ENCODE data around the gene ROMO1. TPM values are rescaled to one million over a fixed set of nuclear protein-coding genes. Genes with fewer than 3 reads are reported as not detected.
"Not testable (repeated sequence)": the region's sequence is repeated elsewhere in the genome, so short reads cannot be mapped to it uniquely, and the experiment has no call there.

The ROMO1 gene
- total RNA-seq, 3 donors from 2014 or later (not counting 1 experiment from before 2014, with no cell fraction given) = 38.3 to 49.7 (median 40.5) TPM

- H3K27me3 Mint-ChIP-seq (ENCODE audit: low read depth in 2 of 2) = no peaks in the 10 kb centered on the region
- Histone ChIP-seq H3K4me3 (ENCODE audit: low read length) (no peak overlapping the region), H3K36me3 (ENCODE audit: control insufficient read depth, insufficient read depth, low read length) (peaks cover 56% of the 10 kb centered on the region), H3K9me3 (ENCODE audit: control insufficient read depth, insufficient read depth, low read length) (no peaks in the 10 kb centered on the region), H3K4me1 (ENCODE audit: control insufficient read depth, insufficient read depth, low read length) (peaks cover 12% of the 10 kb centered on the region), H3K27ac (ENCODE audit: low read length) (no peak overlapping the region), H3K27me3 (ENCODE audit: control insufficient read depth, insufficient read depth, low read length) (no peaks in the 10 kb centered on the region)
- 90% methylated on average over 10 of the region's 12 CpGs for WGBS (ENCODE audit: insufficient coverage)
- TF ChIP-seq, protein P1, sequence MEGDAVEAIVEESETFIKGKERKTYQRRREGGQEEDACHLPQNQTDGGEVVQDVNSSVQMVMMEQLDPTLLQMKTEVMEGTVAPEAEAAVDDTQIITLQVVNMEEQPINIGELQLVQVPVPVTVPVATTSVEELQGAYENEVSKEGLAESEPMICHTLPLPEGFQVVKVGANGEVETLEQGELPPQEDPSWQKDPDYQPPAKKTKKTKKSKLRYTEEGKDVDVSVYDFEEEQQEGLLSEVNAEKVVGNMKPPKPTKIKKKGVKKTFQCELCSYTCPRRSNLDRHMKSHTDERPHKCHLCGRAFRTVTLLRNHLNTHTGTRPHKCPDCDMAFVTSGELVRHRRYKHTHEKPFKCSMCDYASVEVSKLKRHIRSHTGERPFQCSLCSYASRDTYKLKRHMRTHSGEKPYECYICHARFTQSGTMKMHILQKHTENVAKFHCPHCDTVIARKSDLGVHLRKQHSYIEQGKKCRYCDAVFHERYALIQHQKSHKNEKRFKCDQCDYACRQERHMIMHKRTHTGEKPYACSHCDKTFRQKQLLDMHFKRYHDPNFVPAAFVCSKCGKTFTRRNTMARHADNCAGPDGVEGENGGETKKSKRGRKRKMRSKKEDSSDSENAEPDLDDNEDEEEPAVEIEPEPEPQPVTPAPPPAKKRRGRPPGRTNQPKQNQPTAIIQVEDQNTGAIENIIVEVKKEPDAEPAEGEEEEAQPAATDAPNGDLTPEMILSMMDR (IDR thresholded peaks at IDR 0.05) = no peak
- intact Hi-C loops (cut with micrococcal nuclease) = loop anchor here (10.0 kb wide), 2 partner anchors 183 to 237 kb away; no protein-coding TSS in a partner anchor
- no peaks in the 10 kb centered on the region for H3K9me3 Mint-ChIP-seq
- DNase-seq (no peak), ATAC-seq (no peak)
- H3K4me1 Mint-ChIP-seq = peaks cover 48 to 49% of the 10 kb centered on the region in 2 donors
- peaks cover 21% of the 10 kb centered on the region for H3K36me3 Mint-ChIP-seq
- H3K27ac Mint-ChIP-seq = peak overlapping the region; percentile 74 to 96
- H3K4me3 Mint-ChIP-seq = peak overlapping the region; percentile 42
Measured at GRCh38 chr20:35702051-35702823, 3.0 kb downstream of the ROMO1 start.

- Histone ChIP-seq H3K27ac (ENCODE audit: low read length) (no peak overlapping the region), H3K4me1 (ENCODE audit: control insufficient read depth, insufficient read depth, low read length) (peaks cover 9% of the 10 kb centered on the region), H3K9me3 (ENCODE audit: control insufficient read depth, insufficient read depth, low read length) (no peaks in the 10 kb centered on the region), H3K27me3 (ENCODE audit: control insufficient read depth, insufficient read depth, low read length) (no peaks in the 10 kb centered on the region), H3K36me3 (ENCODE audit: control insufficient read depth, insufficient read depth, low read length) (peaks cover 65% of the 10 kb centered on the region), H3K4me3 (ENCODE audit: low read length) (no peak overlapping the region)
- 93% methylated on average over 3 of the region's 4 CpGs for WGBS (ENCODE audit: insufficient coverage)
- H3K9me3 Mint-ChIP-seq = no peaks in the 10 kb centered on the region
- intact Hi-C loops (cut with micrococcal nuclease) = loop anchor here (10.0 kb wide), 2 partner anchors 182 to 238 kb away; no protein-coding TSS in a partner anchor
- no peak for ATAC-seq
- DNase-seq = no peak
- peaks cover 21% of the 10 kb centered on the region for H3K36me3 Mint-ChIP-seq
- TF ChIP-seq, protein P1 (IDR thresholded peaks at IDR 0.05) = no peak
- peaks cover 40 to 41% of the 10 kb centered on the region in 2 donors for H3K4me1 Mint-ChIP-seq
- H3K27ac Mint-ChIP-seq = peak overlapping the region; percentile 74 to 96
- H3K27me3 Mint-ChIP-seq (ENCODE audit: low read depth in 2 of 2) = no peaks in the 10 kb centered on the region
- no peak overlapping the region for H3K4me3 Mint-ChIP-seq
Measured at GRCh38 chr20:35702824-35703695, 3.9 kb downstream of the ROMO1 start.

DNA sequence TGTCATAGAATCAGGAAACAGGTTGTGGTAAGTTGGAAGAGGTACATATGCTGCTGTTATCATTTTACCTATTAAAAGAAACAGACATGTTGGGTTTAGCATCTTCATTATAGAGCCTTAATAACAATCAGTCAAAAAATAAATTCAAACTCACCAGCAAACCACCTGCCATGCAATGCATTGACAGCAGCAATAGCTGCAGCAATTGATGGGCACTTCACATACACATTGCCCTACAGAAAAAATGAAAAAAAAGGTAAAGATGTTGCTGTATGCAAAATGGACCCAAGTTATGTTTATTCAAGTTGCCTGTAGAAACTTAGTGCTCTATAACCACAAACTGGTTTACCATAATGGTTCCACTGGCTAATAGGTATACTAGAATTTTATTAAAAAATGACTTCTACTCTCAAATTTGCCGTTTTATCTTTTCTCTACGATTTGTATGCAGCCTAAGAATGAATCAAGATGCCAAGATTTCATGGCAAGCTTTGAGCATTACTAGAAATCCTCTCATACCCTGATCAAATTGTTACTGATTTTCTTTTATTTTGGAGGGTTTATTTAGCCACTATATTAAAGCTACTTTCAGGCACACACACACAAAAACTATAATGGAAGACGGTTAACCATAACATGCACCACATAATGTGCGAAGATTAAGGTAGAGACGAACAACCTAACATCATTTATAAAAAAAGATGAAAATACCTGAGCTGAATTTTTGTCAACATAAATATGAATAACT is 5.5 kb downstream of the ROMO1 start:
- Histone ChIP-seq H3K4me1 (ENCODE audit: control insufficient read depth, insufficient read depth, low read length) (no peaks in the 10 kb centered on the region), H3K27ac (ENCODE audit: low read length) (no peak overlapping the region), H3K36me3 (ENCODE audit: control insufficient read depth, insufficient read depth, low read length) (peaks cover 81% of the 10 kb centered on the region), H3K9me3 (ENCODE audit: control insufficient read depth, insufficient read depth, low read length) (no peaks in the 10 kb centered on the region), H3K4me3 (ENCODE audit: low read length) (no peak overlapping the region), H3K27me3 (ENCODE audit: control insufficient read depth, insufficient read depth, low read length) (no peaks in the 10 kb centered on the region)
- Mint-ChIP-seq H3K4me3 (no peak overlapping the region), H3K36me3 (peaks cover 21% of the 10 kb centered on the region), H3K4me1 (peaks cover 35 to 39% of the 10 kb centered on the region in 2 donors), H3K9me3 (no peaks in the 10 kb centered on the region), H3K27ac (peak overlapping the region in 1 of 2 donors; percentile 96), H3K27me3 (ENCODE audit: low read depth in 2 of 2) (no peaks in the 10 kb centered on the region)
- ATAC-seq (no peak), DNase-seq (no peak)
- WGBS (ENCODE audit: insufficient coverage) = 89% methylated on average over 3 of the region's 5 CpGs
- intact Hi-C loops (cut with micrococcal nuclease) = loop anchor here (5.0 to 10.0 kb wide), 3 partner anchors 38 to 240 kb away; partner anchors contain the start of gene RBM39
- TF ChIP-seq, protein P1 (IDR thresholded peaks at IDR 0.05) = no peak

DNA sequence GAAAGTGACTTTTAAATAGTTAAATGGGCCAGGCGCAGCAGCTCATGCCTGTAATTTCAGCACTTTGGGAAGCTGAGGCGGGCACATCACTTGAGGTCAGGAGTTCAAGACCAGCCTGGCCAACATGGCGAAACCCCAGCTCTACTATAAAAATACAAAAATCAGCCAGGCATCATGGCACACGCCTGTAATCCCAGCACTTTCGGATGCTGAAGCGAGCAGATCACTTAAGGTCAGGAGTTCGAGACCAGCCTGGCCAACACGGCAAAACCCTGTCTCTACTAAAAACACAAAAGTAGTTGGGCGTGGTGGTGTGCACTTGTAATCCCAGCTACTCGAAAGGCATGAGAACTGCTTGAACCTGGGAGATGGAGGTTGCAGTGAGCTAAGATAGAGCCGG is 6.7 kb downstream of the ROMO1 start:
- Mint-ChIP-seq H3K4me1 (peaks cover 33 to 39% of the 10 kb centered on the region in 2 donors), H3K36me3 (peaks cover 28% of the 10 kb centered on the region), H3K27ac (peak overlapping the region in 1 of 2 donors; percentile 38)
- not testable (repeated sequence) for H3K4me1 ChIP-seq (ENCODE audit: control insufficient read depth, insufficient read depth, low read length); DNase-seq; H3K27ac ChIP-seq (ENCODE audit: low read length); H3K9me3 ChIP-seq (ENCODE audit: control insufficient read depth, insufficient read depth, low read length); ATAC-seq; H3K27me3 ChIP-seq (ENCODE audit: control insufficient read depth, insufficient read depth, low read length); H3K9me3 Mint-ChIP-seq; H3K4me3 Mint-ChIP-seq; H3K4me3 ChIP-seq (ENCODE audit: low read length); H3K27me3 Mint-ChIP-seq (ENCODE audit: low read depth in 2 of 2)
- intact Hi-C loops (cut with micrococcal nuclease) = loop anchor here (5.0 to 10.0 kb wide), 3 partner anchors 36 to 241 kb away; partner anchors contain the start of gene RBM39
- peaks cover 93% of the 10 kb centered on the region for H3K36me3 ChIP-seq (ENCODE audit: control insufficient read depth, insufficient read depth, low read length)
- 97% methylated on average over 11 of the region's 11 CpGs for WGBS (ENCODE audit: insufficient coverage)
